ENCODE results near the gene SLC22A7.

SLC22A7 gene

DNA sequence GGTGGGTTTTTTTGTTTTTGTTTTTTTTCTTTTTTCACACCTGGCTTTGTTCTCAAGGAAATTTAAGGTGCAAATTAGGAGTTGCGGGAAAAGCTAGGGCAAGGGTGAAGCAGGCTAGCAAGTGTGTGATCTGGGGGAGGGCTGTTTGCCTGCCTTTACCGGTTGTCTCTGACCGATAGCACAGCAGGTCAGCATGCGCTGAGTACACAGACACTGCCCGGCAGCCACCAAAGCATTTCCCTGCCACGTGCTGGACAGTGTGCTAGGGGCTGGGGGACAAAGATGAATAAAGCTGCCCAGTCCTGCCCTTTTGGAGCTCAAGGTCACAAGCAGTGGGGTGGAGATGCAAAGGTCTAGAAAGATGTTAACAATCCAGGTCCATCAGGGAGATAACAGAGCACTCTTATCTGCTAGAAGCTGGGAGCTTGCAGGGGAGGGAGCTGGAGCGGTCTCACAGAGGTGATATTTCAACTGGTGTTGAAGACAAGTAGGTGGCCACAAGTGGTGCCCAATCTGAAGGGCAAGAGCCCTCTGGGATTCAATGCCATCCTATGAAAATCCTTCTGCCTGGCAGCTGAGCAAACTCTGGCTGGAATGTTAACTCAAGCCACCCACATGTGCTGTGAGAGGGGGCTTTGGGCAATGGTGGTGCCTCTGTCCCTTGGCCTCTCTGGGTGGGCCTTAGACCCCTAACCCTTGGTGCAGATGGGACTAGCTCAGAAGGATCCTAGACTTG lies 30.3 kb upstream of the SLC22A7 start:
- no peak for FAIRE-seq

DNA sequence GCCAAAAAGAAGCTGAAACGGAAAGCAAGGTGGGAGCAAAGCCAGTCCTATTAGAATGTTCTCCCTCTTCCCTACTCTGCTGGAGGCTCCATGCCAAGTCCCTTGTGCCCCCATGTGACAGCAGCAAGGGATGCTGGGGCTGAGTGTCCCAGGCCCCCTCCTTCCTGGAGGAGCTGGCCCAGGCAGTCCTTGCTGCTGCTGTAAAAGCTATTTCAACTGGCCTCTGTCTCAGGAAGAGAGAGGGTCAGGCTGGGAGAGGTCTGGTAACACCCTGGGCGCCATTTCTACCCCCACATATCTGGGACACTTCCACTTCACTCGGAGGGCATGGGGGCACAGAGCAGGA lies 29.7 kb upstream of the SLC22A7 start:
- FAIRE-seq = no peak

DNA sequence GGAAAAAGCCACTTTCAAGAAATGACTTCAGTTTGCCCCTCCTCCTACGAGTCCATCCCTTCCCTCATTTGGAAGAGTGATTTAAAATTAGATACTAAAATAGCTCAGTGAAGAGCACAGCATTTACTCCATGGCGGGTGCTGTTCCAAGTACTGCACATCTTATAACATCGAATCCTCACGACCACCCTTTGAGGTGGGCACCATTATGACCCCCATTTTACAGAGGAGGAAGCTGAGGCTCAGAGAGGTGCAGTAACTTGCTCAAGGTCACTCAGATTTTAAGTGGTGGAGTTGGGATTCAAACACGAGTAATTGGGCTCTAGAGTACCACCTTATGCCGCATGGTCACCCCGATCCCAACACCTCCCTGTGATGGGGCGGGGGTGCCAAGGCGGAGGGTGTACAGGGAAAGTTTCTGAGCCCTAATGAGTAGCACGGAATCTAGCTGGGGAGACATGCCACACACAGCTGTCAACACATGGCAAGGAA lies 29.2 kb upstream of the SLC22A7 start:
- FAIRE-seq = no peak

DNA sequence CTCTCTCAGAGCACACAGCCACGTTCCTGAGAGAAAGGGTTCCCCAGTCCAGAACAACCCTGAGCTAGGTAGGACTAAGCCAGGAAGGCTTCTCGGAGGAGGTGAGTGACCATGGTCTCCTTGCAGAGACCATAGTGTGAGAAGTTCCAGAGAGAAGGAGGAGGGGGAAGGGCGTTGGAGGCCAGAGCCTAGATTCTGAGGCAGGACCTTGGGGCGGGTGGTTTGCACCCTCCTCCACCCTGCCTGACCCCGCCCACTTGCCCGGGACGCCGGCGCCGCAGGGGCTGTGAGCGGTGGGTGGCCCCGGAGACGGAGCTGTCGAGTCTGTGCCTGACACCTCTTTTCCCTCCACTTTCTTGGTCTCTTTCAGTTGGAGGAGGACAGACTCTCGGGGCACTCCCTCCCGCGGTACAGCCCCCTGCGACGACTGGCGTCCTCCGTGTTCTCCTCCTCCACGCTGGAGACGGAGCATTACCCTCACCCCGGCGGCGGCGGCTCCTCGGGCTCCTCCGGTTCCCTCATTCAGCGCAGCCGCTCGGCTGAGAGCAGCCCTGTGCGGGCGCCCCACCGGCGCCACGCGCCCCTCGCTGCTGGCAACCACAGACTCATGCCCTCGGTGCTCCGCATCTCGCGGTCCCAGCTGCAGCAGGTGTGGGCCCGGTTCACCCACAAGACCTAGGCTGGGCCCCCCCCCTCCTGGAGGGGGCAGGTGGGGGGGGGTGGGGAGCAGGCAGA lies 28.6 kb upstream of the SLC22A7 start:
- FAIRE-seq = no peak

DNA sequence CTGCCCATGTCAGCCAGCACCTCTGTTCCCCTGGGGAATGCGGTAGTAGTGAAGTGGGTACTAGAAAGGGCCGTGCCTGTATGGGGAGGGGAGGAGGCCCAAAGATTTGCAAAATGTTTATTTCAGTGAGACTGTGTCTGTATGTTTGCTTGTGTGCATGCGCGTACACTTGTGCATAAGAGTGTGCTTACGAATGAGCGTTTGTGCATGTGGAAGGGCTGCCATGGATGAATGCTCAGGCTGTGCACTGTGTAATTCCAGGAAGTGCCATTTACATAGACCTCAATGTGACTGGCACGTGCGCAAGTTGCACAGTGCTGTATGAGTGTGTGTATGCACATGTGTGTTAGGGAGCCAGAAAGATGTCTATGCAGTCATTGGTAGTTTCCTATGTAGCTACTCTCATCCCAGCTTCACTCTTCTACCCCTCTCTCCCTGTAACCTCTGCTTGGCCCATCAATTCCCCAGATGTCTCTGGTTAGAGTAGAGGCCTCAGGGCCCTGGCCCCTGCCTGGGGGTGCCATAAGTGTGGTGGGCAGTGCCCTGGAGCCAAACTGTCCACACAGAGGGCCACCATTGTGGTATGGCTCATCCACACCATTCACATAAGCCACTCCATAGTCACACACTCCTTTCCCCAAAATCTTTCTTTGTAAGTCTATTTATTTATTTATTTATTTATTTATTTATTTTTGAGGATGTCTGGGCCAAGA lies 26.8 kb upstream of the SLC22A7 start:
- FAIRE-seq = no peak

DNA sequence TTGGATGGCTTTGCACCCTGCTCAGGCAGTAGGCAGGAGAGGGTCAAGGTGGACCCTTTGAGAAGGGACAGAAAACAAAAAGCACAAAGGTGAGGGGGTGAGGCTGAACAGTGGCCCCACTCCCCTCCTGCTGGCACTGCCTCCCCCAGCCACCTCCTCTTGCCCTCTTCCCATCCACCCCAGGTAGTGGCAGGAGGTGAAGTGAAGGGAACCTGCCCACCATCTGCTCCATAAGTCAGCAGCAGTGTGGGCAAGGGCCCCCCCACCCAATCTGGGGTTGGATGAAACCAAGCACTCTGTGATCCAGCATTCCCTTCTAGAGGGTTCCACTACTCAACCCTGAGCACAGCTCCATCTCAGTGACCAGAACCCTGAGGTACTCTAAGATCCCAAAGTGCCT lies 26.1 kb upstream of the SLC22A7 start:
- no peak for FAIRE-seq

DNA sequence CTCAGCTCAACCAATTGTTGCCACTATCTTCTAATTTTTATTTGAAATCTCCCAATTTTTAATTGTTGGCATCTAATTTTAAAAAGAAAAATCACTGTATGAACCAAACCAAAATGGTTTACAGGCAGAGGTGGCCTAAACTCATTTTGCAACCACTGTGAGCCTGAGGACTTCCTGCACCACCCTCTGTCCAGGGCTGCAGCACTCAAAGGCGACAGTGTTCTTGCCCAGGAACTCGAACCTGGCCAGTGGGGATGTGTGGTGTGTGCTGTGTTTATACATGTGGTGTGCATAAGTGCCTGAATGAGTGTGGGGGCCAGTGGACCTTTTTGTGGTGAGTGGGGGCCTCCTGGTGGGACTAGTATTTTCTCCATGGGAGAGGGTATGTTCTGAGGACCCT lies 24.4 kb upstream of the SLC22A7 start:
- FAIRE-seq = no peak

DNA sequence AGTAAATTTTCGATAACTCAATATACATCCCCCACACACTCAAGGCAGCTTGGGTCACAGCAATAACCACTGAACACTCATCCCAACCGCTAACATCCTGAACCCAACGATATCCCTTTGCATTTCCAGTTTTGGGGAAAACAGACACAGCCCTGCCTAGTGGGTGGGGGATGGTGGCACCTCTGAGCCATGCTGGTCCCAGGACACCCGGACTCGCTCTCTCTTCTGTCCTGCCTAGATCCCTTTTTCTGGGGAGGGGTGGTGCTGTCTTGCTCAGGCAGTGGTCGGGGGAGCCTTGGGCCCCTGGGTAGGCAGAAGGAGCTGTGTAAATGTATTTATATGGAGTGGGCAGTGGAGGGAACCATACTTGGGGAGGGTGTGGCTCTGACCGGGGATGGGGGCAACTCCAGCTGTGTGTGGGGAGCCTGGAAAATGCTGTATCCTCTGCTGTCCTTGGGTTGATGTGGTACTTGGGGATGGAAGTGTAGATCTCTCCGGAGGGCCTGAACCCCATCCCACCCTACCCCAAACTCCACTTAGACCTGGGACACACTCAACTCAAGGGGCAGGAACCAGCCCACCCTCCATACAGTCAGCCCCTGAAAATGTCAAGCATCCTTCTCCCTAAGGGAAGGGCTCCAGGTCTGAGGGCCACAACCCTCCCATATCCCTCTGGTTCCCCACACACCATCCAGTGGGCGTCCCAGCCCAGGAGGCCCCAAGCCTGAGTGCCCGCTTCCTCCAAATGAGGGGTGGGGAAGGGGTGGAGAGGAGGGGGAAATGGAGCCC lies 23.7 kb upstream of the SLC22A7 start:
- no peak for FAIRE-seq

DNA sequence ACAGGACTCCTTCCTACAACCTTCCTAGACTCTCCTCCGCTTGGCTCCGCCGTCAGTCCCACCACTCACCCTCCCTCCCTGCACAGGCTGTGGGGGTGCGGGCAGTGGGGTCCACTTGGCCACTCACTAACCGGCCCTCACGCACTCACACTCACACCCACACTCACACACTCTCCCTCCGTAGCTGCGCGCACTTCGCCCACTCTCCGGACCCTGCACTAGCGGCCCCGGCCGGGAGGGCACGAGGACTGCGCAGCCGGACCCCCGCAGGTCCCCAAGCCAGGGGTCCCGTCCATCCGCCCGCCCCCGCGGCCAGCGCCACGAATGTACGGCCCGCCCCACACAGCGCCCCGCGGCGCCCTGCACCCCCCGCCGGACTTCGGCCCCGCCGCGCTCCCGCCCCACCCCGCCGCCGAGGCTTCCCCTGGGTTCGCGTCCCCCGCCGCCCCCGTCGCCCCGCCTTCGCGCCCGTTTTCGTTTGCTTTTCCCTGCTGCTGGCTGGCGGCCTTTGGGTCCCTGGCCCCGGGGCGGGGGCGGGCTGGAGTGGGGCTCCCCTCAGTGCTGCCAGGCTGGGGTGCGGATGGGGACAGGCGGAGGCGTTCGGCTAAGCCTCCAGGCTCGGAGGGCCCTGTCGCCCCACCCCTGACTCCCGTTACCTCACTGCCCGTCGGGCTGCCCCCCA lies 23.0 kb upstream of the SLC22A7 start:
- FAIRE-seq = no peak

DNA sequence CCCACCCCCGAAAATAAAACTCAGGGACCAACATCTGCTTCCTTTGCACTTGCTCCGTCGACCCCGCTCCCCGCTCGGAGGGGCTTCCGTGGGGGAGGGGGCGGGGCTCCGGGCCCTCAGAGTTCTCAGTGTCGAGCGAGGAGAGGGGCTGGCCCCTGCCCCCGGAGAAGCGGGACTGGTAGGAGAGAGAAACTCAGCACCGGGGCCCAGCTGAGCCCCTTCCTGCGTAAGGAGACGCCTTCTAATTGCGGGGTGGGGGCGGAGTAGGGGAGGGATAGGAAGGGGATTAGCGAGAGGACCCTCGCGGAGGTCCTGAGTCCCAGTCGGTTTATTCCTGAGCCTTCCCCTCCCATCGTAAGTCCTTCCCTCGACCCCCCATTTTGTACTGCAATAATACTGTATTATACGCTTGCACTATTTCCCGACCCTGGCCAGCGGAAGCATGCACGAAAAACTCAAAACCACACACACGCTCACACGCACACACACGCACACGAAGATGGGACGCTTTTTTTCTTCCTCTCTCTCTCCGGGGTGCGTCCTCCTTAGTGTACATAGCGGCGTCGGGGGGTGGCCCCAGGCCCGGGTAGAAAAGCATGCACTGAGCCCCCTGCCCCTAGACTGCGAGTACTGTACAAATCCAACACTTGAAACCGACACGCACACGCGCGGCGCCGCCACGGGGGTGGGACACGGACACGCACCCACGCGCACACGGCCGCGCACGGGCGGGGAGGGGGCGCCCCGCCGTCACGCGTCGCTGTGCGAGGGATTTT lies 22.1 kb upstream of the SLC22A7 start:
- no peak for FAIRE-seq

DNA sequence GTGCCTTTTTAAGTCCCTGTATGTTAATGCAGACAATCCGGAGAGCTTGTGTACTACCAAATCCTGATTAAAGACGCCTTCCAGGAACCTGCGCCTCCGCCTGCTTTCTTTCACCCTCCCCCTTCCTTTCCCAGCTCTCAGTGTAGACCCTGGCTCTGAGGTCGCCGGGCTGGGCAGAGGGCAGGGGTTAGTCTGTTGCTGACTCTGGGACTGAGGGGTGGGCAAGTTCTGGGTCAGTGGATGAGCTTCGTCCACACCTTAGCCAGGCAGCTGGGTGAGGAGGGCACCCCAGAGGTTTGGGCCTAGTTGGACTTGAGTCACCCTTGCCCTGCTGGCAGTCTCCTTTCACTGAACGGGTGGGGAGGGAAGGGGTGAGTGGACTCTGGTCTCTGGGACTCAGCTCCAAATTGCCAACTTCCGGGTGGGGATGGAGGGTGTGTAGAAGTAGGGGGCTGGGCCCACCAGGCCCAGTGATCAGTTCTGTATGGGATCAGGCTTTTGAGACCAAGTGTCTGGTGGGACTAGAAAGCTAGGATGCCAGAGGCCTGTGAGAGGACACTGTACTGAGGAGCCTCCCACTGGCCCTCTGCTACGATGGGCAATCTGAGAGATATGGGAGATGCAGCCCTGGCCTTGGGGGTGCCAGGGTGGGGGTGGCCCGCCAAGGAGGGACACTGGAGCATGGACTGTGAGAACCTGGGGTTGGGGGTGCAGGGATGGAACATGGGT lies 21.3 kb upstream of the SLC22A7 start:
- FAIRE-seq = no peak

DNA sequence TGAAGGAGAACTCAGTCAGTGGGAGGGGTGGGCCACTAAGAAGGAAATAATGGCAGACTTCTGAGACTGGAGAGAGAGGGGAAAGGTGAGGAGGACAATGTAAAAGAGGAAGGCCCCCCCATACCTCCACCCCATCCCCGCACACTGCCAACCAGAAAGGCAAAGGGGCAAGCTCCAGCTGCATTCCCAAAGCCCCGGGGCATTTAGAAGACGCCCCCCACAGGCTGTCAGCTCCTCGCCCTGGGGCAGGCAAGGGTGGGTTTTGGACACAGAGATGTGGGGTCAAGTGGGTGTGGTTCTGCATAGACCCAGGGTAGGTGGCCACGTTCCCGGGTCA lies 20.8 kb upstream of the SLC22A7 start:
- no peak for FAIRE-seq

DNA sequence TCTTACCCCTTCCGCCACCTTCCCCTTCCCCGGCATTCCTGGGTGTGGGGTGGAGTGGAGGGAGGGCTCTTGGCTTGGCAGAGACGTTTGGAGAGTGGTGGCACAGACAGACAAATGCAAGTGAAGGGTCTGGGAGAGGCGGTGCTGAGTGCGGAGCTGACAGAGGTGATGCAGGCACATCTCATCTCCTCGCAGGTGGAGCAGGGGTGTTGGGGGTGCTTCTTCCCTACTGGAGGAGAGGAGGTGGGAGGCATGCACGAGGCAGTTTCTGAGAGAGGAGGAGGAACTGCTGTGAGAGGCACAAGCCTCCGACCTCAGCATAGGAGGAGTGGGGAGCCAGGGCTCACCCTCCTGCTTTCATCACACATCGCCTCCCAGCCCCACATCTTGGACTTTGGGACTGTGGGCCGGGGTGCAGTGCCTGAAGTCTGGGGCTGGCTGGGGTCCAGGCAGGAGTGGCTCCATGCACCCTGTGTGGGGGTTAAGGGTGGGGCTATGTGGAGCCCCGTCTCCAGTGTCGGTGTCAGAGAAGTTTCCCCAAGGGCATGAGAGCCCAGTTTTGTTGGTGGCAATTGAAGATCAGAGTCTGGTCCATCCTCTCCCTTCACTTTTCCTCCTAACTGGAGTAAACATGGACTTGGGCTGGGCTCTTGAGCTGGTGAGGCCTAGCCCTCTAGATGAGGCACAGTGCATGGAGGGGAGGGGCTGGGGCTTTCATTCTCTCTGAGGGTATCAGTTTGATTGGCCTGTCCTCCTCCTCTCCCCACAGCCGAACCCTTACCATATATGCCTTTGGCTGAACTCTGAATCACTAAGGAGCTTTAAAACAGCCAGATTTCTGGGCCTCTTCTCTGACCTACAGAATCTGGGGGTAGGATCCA lies 20.2 kb upstream of the SLC22A7 start:
- FAIRE-seq = no peak

DNA sequence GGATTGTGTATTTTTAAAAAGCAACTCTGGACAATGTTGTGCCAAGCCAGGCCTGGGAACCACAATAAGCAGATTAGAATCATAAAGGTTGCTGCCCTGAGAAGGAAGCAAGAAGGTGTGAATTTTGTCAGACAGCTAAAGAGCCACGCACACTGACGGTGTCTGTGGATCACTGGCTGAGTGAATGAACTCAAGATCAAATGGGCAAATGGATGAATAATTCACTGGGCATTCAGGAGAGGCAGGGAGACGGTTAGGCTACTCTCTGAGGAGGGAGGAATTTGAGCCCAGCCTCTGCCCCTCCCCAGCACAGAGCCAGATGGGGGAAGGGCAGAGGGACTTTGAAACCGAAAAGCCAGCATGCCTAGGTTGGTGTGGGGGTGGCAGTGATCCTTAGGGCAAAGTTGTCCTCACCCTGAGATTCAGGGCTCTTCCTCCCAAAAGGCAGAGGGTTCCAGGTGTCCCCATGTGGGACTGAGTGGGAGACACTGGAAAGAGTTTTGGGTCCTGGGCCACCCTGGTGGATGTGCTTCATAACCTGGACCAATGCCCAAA lies 19.5 kb upstream of the SLC22A7 start:
- no peak for FAIRE-seq

DNA sequence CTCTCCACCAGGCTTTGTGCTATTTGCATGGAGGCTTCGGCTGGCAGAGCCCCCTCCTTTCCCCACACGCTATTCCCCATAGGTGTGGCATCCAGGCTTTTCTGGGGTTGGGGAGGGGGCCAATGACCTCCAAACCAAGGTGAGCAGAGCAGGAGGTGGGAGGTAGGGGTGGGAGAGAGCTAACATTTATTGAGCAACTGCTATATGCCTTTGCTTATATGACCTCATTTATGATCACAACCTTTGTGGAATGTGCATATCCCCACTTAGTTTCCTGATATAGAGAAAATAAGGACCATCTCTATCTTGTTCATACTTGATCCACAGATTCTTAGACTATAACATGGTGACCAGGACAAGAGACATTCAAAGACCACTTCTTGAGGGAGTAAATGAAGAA lies 17.8 kb upstream of the SLC22A7 start:
- FAIRE-seq = no peak

DNA sequence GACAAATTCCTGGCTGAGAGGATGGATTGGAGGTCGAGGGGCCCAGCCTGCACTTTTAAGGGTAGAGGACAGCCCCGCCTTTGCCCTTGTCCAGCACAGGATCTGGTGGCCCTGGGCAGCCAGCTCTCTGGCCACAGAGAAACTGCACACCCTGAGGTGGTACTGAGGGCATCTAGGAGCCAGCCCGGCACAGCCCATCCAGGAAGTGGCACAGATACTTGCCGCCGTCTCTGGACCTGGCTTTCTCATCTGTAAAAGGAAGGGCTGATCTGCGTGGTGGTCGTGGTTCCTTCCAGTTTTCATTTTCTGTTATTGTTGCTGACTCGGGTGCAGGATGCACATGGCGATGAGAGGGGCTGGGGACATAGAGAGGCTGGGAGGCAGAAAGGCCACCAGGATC lies 16.0 kb upstream of the SLC22A7 start:
- no peak for FAIRE-seq

DNA sequence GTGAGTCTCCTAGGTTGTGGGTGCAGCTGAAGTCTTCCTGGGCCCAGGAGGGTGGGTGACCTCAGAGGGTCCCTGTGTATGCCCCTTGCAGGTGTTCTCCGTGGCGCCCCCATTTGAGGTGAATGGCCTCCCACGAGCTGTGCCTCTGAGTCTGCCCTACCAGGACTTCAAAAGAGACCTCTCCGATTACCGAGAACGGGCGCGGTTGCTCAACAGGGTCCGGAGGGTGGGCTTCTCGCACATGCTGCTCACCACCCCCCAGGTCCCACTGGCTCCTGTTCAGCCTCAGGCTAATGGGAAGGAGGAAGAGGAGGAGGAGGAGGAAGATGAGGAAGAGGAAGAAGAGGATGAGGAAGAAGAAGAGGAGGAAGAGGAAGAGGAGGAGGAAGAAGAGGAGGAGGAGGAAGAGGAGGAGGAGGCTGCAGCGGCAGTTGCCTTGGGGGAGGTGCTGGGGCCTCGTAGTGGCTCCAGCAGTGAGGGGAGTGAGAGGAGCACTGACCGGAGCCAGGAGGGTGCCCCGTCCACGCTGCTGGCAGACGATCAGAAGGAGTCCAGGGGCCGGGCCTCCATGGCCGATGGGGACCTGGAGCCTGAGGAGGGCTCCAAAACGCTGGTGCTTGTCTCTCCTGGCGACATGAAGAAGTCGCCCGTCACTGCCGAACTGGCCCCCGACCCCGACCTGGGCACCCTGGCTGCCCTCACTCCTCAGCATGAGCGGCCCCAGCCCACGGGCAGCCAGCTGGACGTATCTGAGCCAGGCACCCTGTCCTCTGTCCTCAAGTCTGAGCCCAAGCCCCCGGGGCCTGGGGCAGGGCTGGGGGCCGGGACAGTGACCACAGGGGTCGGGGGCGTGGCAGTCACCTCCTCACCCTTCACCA lies 15.2 kb upstream of the SLC22A7 start:
- FAIRE-seq = no peak

DNA sequence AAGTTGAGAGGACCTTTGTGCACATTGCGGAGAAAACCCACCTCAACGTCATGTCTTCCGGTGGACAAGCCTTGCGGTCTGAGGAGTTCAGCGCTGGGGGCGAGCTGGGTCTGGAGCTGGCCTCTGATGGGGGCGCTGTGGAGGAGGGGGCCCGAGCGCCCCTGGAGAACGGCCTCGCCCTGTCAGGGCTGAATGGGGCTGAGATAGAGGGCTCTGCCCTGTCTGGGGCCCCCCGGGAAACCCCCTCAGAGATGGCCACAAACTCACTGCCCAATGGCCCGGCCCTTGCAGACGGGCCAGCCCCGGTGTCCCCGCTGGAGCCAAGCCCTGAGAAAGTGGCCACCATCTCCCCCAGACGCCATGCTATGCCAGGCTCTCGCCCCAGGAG lies 14.6 kb upstream of the SLC22A7 start:
- no peak for FAIRE-seq

DNA sequence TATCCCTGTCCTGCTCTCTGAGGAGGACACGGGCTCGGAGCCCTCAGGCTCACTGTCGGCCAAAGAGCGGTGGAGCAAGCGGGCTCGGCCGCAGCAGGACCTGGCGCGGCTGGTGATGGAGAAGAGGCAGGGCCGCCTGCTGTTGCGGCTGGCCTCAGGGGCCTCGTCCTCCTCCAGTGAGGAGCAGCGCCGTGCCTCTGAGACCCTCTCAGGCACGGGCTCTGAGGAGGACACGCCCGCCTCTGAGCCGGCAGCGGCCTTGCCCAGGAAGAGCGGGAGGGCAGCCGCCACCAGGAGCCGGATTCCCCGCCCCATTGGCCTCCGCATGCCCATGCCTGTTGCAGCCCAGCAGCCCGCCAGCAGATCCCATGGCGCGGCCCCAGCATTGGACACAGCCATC lies 14.2 kb upstream of the SLC22A7 start:
- FAIRE-seq = no peak
